Measurements from ENCODE around the gene MGMT. TPM values are rescaled to one million over a fixed set of nuclear protein-coding genes. Genes with fewer than 3 reads are reported as not detected.

The MGMT gene
- total and polyA plus RNA-seq, 8 donors: 1.2 to 37.8 (median 21.3) TPM

DNA sequence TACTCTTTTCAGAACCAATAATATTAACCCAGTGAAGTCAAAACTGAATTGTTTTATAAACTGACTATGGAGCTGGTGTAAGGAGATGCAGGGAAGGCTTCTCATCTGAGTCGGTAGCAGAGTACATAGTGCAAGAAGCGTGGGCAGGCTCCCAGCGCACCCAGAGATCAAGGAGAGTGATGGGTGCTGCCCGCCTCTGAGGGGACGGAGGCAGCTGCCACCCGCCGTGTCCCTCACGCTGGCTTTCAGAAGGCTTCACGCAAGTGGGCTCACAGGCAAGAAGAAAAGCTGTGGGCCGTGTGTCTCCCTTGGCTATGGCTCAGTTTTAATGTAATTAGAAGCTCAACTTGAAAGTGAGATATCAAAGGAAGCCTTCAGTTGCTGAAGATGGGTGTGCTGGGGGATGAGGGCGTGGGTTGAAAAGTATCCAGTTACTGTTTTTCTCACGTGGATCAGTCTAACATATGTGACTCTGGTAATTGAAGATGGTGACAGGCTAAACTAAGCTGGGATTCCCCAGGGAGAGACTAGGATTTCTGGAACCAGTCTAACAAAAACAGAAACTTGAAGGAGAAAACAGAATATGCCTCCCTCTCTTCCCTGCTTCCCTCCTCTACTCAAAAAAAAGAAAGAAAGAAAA lies 159.9 kb downstream of the MGMT start:
- WGBS, 5 donors: 77 to 86% (median 81%) methylated on average over 12 of the region's 12 CpGs
- no peak overlapping the region for H3K4me3 ChIP-seq
- no peak for DNase-seq
- TF ChIP-seq POLR2AphosphoS5 (IDR thresholded peaks at IDR 0.05) (no peak), EP300 (IDR thresholded peaks at IDR 0.05) (no peak), POLR2A (IDR thresholded peaks at IDR 0.05) (no peak)
- TF ChIP-seq, protein P1, sequence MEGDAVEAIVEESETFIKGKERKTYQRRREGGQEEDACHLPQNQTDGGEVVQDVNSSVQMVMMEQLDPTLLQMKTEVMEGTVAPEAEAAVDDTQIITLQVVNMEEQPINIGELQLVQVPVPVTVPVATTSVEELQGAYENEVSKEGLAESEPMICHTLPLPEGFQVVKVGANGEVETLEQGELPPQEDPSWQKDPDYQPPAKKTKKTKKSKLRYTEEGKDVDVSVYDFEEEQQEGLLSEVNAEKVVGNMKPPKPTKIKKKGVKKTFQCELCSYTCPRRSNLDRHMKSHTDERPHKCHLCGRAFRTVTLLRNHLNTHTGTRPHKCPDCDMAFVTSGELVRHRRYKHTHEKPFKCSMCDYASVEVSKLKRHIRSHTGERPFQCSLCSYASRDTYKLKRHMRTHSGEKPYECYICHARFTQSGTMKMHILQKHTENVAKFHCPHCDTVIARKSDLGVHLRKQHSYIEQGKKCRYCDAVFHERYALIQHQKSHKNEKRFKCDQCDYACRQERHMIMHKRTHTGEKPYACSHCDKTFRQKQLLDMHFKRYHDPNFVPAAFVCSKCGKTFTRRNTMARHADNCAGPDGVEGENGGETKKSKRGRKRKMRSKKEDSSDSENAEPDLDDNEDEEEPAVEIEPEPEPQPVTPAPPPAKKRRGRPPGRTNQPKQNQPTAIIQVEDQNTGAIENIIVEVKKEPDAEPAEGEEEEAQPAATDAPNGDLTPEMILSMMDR (IDR thresholded peaks at IDR 0.05): no peak
- intact Hi-C loops (cut with DNase I; ENCODE audit: low total_unique reads): no loop called here
- H3K4me1 ChIP-seq: peaks cover 0 to 11% (median 0%) of the 10 kb centered on the region in 4 donors
- H3K36me3 ChIP-seq: no peaks in the 10 kb centered on the region
- no peak overlapping the region for H3K27ac ChIP-seq
- no peaks in the 10 kb centered on the region for H3K9me3 ChIP-seq
- H3K27me3 ChIP-seq: no peaks in the 10 kb centered on the region

DNA sequence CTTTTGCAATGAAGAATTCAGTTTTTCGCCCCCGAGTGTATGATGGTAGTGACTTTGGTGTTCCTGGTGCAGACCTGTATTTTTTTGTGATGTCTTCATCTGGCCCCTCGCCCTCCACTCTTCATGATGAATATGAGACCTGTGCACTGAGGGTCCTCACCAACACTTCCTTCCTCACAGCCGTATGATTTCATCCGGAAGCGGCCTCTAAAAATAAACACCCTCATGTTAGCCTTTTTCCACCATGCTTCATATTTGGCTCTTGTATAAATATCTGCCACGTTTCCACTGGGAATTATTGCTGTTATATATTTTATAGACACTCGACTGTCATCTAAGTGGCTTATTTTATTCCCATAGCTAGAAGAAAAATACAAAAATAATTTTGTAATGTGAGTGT lies 160.4 kb downstream of the MGMT start:
- no peaks in the 10 kb centered on the region for H3K9me3 ChIP-seq
- 63 to 76% (median 68%) methylated on average over 8 of the region's 8 CpGs for WGBS, 5 donors
- DNase-seq: peak in 1 of 2 donors; percentile 44
- no peak overlapping the region for H3K27ac ChIP-seq
- no peaks in the 10 kb centered on the region for H3K36me3 ChIP-seq
- TF ChIP-seq, protein P1 (IDR thresholded peaks at IDR 0.05): no peak
- TF ChIP-seq POLR2AphosphoS5 (IDR thresholded peaks at IDR 0.05) (no peak), EP300 (IDR thresholded peaks at IDR 0.05) (no peak), POLR2A (IDR thresholded peaks at IDR 0.05) (no peak)
- H3K27me3 ChIP-seq: no peaks in the 10 kb centered on the region
- peaks cover 0 to 7% (median 0%) of the 10 kb centered on the region in 4 donors for H3K4me1 ChIP-seq
- intact Hi-C loops (cut with DNase I; ENCODE audit: low total_unique reads): no loop called here
- H3K4me3 ChIP-seq: no peak overlapping the region

DNA sequence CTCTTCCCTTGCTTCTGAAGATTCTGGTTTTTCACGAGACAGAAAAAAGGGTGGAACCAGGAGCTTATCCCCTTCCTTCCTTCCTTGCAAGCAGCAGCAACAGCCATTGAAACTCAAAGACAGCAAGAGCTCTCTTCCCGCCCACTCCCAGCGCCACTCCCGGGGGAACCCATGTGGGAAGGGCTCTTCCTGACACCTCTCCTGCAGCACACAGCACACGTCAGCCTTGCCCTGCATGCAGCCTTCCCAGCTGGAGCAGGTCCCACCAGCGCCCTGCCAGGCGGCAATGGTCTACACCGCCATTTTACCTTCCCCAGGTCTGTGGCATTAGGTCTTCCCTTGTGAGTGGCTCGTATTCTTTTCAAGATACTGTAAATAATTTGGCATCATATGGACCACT lies 161.8 kb downstream of the MGMT start:
- peaks cover 0 to under 1% (median 0%) of the 10 kb centered on the region in 4 donors for H3K9me3 ChIP-seq
- no peaks in the 10 kb centered on the region for H3K27me3 ChIP-seq
- H3K4me1 ChIP-seq: peaks cover 0 to 7% (median 0%) of the 10 kb centered on the region in 4 donors
- DNase-seq: no peak
- H3K4me3 ChIP-seq: no peak overlapping the region
- intact Hi-C loops (cut with DNase I; ENCODE audit: low total_unique reads): no loop called here
- TF ChIP-seq EP300 (IDR thresholded peaks at IDR 0.05) (no peak), POLR2AphosphoS5 (IDR thresholded peaks at IDR 0.05) (no peak), POLR2A (IDR thresholded peaks at IDR 0.05) (no peak)
- TF ChIP-seq, protein P1 (IDR thresholded peaks at IDR 0.05): no peak
- 89 to 94% (median 93%) methylated on average over 9 of the region's 9 CpGs for WGBS, 5 donors
- no peak overlapping the region for H3K27ac ChIP-seq
- H3K36me3 ChIP-seq: no peaks in the 10 kb centered on the region

DNA sequence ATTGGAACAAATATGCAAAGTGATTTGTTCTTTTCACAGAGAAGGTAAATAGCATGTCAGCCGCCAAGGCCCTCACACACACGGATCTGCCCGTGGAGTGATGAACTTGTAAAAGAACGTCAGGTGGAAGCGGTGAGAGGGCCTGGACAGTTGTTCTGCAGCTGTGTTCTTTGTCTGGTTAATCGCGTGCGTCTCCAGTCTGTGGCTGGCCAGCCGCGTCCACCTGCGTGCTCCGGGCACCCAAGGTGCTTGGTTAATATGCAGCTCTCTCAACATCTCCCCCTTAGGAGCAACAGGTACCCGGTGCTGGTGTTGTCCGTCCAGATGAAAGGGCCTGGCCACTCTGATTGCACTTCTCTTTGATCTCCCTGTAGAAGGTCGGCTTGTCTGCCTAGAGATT lies 162.9 kb downstream of the MGMT start:
- no peak overlapping the region for H3K27ac ChIP-seq
- H3K36me3 ChIP-seq: no peaks in the 10 kb centered on the region
- H3K4me1 ChIP-seq: peaks cover 0 to 7% (median 0%) of the 10 kb centered on the region in 4 donors
- 91 to 97% (median 94%) methylated on average over 15 of the region's 15 CpGs for WGBS, 5 donors
- H3K9me3 ChIP-seq: peaks cover 0 to 7% (median 0%) of the 10 kb centered on the region in 4 donors
- no peaks in the 10 kb centered on the region for H3K27me3 ChIP-seq
- intact Hi-C loops (cut with DNase I; ENCODE audit: low total_unique reads): no loop called here
- TF ChIP-seq, protein P1 (IDR thresholded peaks at IDR 0.05): no peak
- no peak for TF ChIP-seq POLR2AphosphoS5 (IDR thresholded peaks at IDR 0.05)
- no peak for TF ChIP-seq EP300 (IDR thresholded peaks at IDR 0.05)
- no peak for TF ChIP-seq POLR2A (IDR thresholded peaks at IDR 0.05)
- no peak overlapping the region for H3K4me3 ChIP-seq
- DNase-seq: no peak
